Stimulated activated CD4-positive, alpha-beta T cell treated with anti-CD3 and anti-CD28 coated beads, Interleukin-1b, Interleukin-23, amount 100 ng/mL, for 48 hours (primary cell): ENCODE measurements around the gene MPV17.
"Not testable (repeated sequence)": the region's sequence is repeated elsewhere in the genome, so short reads cannot be mapped to it uniquely, and the experiment has no call there.

Source experiments
- DNase-seq: peaks from one replicate; pipeline ENCODE4 v3.0.0-alpha.2; 2020

The MPV17 gene

GRCh38 chr2:27296481-27296880, 26.4 kb downstream of the MPV17 start:
- DNase-seq: no peak

DNA sequence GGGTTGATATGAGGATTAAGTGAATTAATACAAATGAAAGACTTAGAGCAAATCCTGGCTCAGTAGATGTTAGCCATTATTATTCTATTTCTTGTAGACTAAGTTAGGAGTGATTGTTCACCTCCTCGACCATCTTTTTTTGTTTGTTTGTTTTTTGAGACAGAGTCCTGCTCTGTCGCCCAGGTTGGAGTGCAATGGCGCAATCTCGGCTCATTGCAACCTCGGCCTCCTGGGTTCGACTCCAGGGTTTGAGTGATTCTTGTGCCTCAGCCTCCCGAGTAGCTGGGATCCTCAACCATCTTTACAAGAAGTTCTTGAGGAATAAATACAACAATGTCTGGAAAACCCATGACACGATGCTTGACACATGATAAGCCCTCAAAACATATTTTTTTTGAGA, 28.0 kb downstream of the MPV17 start:
- DNase-seq: no peak

DNA sequence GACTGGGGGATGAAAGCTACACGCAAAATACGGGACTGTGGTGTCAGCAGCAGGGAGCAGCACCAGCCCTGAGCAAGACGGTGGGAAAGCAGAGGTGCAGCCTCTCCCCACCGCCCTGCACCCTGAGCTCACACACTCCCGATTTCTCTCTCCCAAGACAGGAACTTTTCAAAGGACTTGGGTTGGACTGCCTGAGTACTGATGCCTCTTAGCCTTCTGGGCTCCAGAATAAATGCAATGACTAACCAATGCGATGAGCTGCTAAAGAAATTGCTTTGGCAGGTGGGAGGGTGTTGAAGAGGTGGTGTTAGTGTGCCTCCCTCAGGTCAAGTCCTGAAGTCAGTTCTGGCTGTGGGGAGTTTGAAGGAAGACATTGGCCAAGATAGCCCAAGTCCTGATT, 31.0 kb downstream of the MPV17 start:
- DNase-seq: no peak

GRCh38 chr2:27290549-27290948, 32.3 kb downstream of the MPV17 start:
- no peak for DNase-seq

GRCh38 chr2:27288610-27289009, 34.3 kb downstream of the MPV17 start:
- DNase-seq: no peak

DNA sequence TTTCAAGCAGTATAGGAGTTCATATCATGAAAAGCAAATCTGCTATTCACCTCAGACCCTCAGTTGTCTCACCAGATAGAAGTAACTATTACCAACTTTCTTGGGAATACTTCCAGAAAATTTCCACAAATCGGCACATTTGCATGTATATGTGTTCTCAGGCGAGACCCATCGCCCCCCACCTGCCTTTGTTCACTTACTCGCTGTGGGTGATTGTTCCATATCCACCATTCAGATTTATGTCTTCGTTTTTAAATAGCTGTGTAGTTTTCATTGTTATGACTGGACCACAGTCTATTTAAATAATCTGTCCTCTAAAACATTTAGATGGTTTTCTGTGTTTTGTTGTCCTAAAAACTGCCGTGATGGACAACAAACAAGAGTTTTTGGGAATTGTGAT, 37.4 kb downstream of the MPV17 start:
- no peak for DNase-seq

- DNase-seq: no peak
These were observed 37.9 kb downstream of the MPV17 start for GRCh38 chr2:27284996-27285395.

DNA sequence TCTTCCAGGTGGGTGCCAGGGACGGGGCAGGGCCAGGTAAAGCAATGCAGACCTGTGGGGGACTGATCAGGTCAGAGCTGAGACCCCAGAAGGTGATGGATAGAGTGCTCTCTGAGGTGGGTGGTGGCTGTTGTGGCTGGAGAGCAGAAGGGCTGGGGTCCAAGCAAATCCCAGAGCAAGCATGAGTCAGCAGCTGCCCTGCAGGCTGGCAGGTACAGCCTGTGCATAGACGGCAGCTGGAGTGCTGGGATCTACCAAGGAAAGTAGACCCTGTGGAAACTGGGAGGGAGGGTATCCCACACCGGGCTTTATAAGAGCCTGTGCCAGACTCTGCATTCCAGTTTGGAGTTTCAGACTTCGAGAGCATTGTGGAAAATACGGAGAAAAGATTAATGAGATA, 40.0 kb downstream of the MPV17 start:
- no peak for DNase-seq

GRCh38 chr2:27281855-27282559, 40.9 kb downstream of the MPV17 start, which contains the start of gene TRIM54:
Gene TRIM54 (plus strand): TSS chr2:27282429. CDS start chr2:27282732, 303 bp downstream.
- DNase-seq: no peak

DNA sequence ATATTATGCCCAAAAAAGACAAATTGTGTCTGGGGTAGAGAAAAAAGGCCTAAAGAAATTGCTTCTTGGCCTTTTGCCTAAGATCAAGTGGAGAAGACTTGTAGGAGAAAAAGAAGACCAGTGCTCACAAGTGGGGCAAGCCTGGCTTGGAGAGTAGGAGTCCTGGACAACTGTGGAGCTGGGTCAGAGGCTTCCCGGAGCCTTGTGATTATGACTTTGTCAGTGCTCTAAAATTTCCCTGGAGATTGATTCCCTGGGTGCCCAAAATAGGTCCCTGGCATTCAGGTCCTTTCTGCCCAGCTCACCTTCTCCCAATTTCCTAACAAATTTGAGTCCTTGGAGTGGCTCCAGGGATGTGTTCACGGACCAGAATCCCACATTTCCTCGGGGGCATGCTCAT, 41.5 kb downstream of the MPV17 start:
- no peak for DNase-seq

- DNase-seq: no peak
These were observed 42.1 kb downstream of the MPV17 start for GRCh38 chr2:27280826-27281225.

DNA sequence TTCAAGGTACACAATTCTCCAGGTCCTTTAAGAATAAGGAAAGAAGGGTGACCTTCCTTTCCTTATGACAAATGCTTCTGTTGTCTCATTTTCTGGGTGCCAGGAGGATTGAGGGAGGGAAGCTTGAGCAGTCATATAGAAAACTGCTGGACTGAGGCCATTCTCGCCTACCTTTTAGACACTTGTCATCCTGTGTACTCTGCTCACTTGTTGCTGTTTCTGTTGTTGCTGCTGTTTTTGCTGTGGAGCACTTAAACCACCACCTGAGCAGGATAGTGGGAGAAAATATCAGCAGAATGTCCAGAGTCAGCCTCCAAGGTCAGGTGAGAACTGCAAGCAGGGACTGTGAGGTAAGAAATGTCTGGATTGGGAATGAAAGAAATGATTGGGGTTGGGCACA, 44.9 kb downstream of the MPV17 start:
- DNase-seq: no peak

GRCh38 chr2:27275211-27276150, 47.4 kb downstream of the MPV17 start, which contains the start of gene DNAJC5G:
Gene DNAJC5G (plus strand): TSS chr2:27275433. CDS start chr2:27276729, 1,296 bp downstream.
- no peak for DNase-seq

GRCh38 chr2:27272537-27273522, 50.1 kb downstream of the MPV17 start:
- DNase-seq: not testable (repeated sequence)

GRCh38 chr2:27271631-27272340, 51.1 kb downstream of the MPV17 start:
- no peak for DNase-seq

- DNase-seq: no peak
These were observed 52.2 kb downstream of the MPV17 start for GRCh38 chr2:27270670-27271069.

DNA sequence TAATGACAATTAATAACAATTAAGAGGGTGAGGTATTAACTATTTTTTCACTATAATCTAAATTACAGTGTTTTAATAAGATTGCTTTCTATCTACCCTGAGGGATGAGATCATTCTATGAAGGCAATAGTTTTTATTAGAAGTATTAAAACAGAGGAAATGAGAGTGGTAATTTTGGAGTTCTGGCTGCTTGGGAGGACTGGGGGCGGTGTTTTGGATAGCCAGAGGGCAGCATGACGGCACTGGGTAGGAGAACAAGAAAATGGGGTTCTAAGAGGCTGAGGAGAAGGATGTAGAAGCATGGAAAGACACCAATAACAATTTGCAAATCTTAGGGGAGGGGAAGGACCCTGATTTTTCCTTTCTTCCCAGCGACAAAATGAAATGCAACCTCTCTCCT, 52.8 kb downstream of the MPV17 start:
- no peak for DNase-seq

GRCh38 chr2:27268296-27268695, 54.6 kb downstream of the MPV17 start:
- DNase-seq: not testable (repeated sequence)

DNA sequence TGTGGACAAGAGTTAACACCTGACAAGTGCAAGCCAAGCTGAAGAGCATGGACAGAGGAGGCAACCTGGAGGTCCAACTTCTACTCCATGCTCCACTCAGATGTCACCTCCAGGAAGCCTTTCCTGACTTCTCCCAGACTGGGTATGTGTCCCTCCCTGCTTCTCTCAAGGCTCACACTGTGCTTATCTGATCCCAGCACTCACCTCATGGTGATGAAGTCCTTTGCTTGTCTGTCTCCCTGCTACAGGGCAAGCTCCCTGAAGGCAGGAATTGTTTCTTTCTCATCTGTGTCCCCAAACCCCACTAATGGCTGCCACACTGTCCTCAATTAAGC, 57.4 kb downstream of the MPV17 start:
- DNase-seq: no peak

GRCh38 chr2:27264753-27265535, 58.0 kb downstream of the MPV17 start:
- peak; percentile 61 for DNase-seq

DNA sequence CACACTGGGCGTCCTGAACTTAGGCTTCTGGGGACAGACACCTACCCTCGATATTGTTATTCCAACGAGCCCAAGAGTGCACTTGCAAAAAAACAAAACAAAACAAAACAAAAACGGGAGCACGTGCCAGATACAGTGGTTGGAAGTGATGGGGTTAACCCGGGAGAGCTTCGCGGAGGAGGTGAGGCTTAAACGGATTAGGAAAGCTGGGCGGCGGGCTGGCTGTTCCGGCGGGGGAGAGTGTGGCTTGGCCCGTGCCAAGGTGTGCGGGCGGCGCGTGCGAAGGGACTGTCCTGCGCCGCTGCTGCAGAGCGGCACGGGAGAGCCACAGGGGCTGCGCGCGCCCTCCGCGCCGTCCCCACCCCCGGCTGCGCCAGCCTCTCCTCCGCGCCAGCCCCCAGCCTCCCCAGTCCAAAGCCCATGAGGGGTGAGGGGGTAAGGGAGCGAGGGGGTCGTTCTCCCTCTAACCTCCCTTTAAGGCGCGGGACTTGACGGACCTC, 58.6 kb downstream of the MPV17 start:
- DNase-seq: no peak
